Measurements from ENCODE around the gene JAKMIP3.

DNA sequence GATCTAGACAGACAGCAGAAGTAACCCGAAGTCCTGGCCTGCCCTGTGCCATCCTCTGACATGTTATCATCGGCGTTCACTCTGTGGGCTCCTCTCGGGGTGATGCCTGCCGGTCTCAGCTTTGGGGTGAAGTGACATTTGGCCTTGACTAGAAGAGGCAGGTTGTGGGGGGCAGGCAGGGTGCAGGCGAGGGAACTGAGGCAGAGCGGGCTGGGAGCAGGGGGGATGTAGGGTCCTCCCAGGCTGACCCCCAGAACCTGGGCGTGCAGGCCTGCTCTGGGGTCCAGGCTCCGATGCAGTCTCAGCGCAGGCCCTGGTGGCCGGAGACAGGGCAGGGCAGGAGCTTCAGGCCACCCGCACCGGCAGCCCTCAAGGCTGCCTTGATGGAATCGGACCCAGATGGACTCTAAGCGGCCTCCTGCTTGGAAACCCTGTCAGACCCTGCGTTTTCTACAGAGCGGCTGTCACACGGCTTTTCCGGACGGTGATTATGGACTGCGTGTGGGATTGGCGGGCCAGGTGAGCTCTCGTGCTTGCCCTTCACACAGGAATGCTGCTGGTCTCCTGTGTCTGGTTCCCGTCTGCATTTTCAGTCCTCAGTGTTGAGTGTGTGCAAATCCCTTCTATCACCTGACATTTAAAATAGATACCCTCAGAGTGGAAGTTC lies 842 bp upstream of the JAKMIP3 start:
- TF ChIP-seq, protein P1, sequence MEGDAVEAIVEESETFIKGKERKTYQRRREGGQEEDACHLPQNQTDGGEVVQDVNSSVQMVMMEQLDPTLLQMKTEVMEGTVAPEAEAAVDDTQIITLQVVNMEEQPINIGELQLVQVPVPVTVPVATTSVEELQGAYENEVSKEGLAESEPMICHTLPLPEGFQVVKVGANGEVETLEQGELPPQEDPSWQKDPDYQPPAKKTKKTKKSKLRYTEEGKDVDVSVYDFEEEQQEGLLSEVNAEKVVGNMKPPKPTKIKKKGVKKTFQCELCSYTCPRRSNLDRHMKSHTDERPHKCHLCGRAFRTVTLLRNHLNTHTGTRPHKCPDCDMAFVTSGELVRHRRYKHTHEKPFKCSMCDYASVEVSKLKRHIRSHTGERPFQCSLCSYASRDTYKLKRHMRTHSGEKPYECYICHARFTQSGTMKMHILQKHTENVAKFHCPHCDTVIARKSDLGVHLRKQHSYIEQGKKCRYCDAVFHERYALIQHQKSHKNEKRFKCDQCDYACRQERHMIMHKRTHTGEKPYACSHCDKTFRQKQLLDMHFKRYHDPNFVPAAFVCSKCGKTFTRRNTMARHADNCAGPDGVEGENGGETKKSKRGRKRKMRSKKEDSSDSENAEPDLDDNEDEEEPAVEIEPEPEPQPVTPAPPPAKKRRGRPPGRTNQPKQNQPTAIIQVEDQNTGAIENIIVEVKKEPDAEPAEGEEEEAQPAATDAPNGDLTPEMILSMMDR (IDR thresholded peaks at IDR 0.05; ENCODE audit: low read depth, low read length, poor library complexity, severe bottlenecking) = no peak
- no peak for TF ChIP-seq EZH2phosphoT487 (IDR thresholded peaks at IDR 0.05; ENCODE audit: borderline replicate concordance, low read length)

All from DOHH2 (cell line).